GM12878 (cell line): ENCODE results near the gene USP16. TPM values are rescaled to one million over a fixed set of nuclear protein-coding genes. Genes with fewer than 3 reads are reported as not detected.
A peak's percentile ranks its signal among the peaks of the same experiment; 100 is the strongest.

Experiments
- ATAC-seq: fragments of 200-7000 bp; cut with Tn5 transposase; 3 replicates; pipeline ENCODE4 v1.9.1; 2020; ENCODE audit warnings: mild to moderate bottlenecking, moderate library complexity
- BruUV-seq: library from RNA; stranded (reverse); fragments of 400-500 nt; replicated peaks from 2 replicates; lab custom pipeline; 2021; lab: Mats Ljungman, UMichigan
- CTCF ChIA-PET: fragments of 300-600 bp; sonication (Branson Sonifier 250); formaldehyde crosslinking; extraction: SDS; loops from one replicate; lab custom pipeline; 2021; ENCODE audit warnings: inconsistent platforms; lab: Yijun Ruan, JAX
- POLR2A ChIA-PET: fragments of 350-600 bp; formaldehyde crosslinking; extraction: SDS; loops from one replicate; lab custom pipeline; 2021; ENCODE audit warnings: inconsistent platforms; lab: Charles Lee
- RAD21 ChIA-PET: fragments of 300-600 bp; sonication (Branson Sonifier 250); formaldehyde crosslinking; loops from one replicate; lab custom pipeline; 2023; ENCODE audit warnings: antibody characterized with exemption; ENCODE audit not compliant: unreplicated experiment; lab: Charles Lee
- SMC1A ChIA-PET: fragments of 300-600 bp; sonication (Branson Sonifier 250); formaldehyde crosslinking; loops from one replicate; lab custom pipeline; 2023; ENCODE audit not compliant: unreplicated experiment, uncharacterized antibody; lab: Charles Lee
- DNase-seq: peaks from one replicate; pipeline ENCODE4 v3.0.0-alpha.2; 2011; ENCODE audit warnings: low read depth, low spot score
- FAIRE-seq: peaks from 3 replicates; lab custom pipeline; 2011; peaks lifted over from hg19 to GRCh38; lab: Jason Lieb, UNC
- H2AFZ ChIP-seq: 2 replicates; pipeline ENCODE4 v1.6.0; 2011; ENCODE audit warnings: low read depth, low read length, control low read depth; ENCODE audit not compliant: control insufficient read depth
- H3K27ac ChIP-seq: 2 replicates; pipeline ENCODE4 v1.5.1; 2011; ENCODE audit warnings: control low read depth; ENCODE audit not compliant: control insufficient read depth, insufficient read depth
- H3K27me3 ChIP-seq, 2 experiments: replicated peaks in 1 of 2; 2 replicates each; pipeline versions ENCODE4 v1.6.0 to v1.6.1; 2011; ENCODE audit warnings: low read length in 1 of 2; ENCODE audit not compliant: control insufficient read depth in 2 of 2, insufficient read depth in 2 of 2
- H3K36me3 ChIP-seq, 2 experiments: 2 replicates each; pipeline ENCODE4 v1.5.1; 2011; ENCODE audit warnings: low read length in 1 of 2; ENCODE audit not compliant: control insufficient read depth in 2 of 2, insufficient read depth in 2 of 2
- H3K4me1 ChIP-seq: 2 replicates; pipeline ENCODE4 v1.6.1; 2011; ENCODE audit warnings: mild to moderate bottlenecking, low read length, moderate library complexity, mixed read lengths; ENCODE audit not compliant: control insufficient read depth, insufficient read depth
- H3K4me2 ChIP-seq: 2 replicates; pipeline ENCODE4 v1.6.0; 2011; ENCODE audit warnings: control low read depth; ENCODE audit not compliant: control insufficient read depth, insufficient read depth
- H3K4me3 ChIP-seq: fragments of 200-600 bp; sonication (generic); 2 replicates; pipeline ENCODE4 v1.5.1; 2016
- H3K79me2 ChIP-seq: 2 replicates; pipeline ENCODE4 v1.6.0; 2011; ENCODE audit warnings: low read length; ENCODE audit not compliant: control insufficient read depth, insufficient read depth
- H3K9ac ChIP-seq: 2 replicates; pipeline ENCODE4 v1.8.0; 2011; ENCODE audit warnings: low read length, control low read depth, mixed read lengths; ENCODE audit not compliant: control insufficient read depth, insufficient read depth
- H3K9me3 ChIP-seq: replicated peaks from 3 replicates; pipeline ENCODE4 v1.5.1; 2011; ENCODE audit warnings: mild to moderate bottlenecking, low read length; ENCODE audit not compliant: control insufficient read depth, insufficient read depth
- H4K20me1 ChIP-seq: 2 replicates; pipeline ENCODE4 v1.6.0; 2011; ENCODE audit not compliant: control insufficient read depth, insufficient read depth
- BACH1 ChIP-seq: fragments of 450-650 bp; IDR thresholded peaks from 2 replicates; pipeline ENCODE4 v1.6.1; 2017; ENCODE audit warnings: mild to moderate bottlenecking, borderline replicate concordance
- KAT2A ChIP-seq: conservative IDR thresholded peaks from 2 replicates; pipeline ENCODE4 v1.6.1; 2011; ENCODE audit warnings: low read depth, low read length; ENCODE audit not compliant: control insufficient read depth
- MTA2 ChIP-seq: fragments of 450-650 bp; IDR thresholded peaks from 2 replicates; pipeline ENCODE4 v1.6.1; 2016; ENCODE audit warnings: low read depth, mild to moderate bottlenecking, moderate library complexity
- RELA ChIP-seq: fragments of 450-650 bp; IDR thresholded peaks from 2 replicates; pipeline ENCODE4 v1.8.0; 2014; ENCODE audit warnings: borderline replicate concordance; ENCODE audit not compliant: partially characterized antibody
- TAF1 ChIP-seq: IDR thresholded peaks from 2 replicates; pipeline ENCODE4 v1.6.1; 2011; ENCODE audit warnings: mild to moderate bottlenecking, low read depth, low read length, borderline replicate concordance
- YY1 ChIP-seq: IDR thresholded peaks from 2 replicates; pipeline ENCODE4 v1.6.1; 2011; ENCODE audit warnings: low read depth, mild to moderate bottlenecking, low read length
- ZNF24 ChIP-seq: fragments of 450-650 bp; IDR thresholded peaks from 2 replicates; pipeline ENCODE4 v1.6.1; 2017; ENCODE audit warnings: antibody characterized with exemption, mild to moderate bottlenecking
- ZNF274 ChIP-seq: IDR thresholded peaks from one replicate; pipeline ENCODE4 v1.8.0; 2011; ENCODE audit not compliant: insufficient read length, insufficient read depth
- WGBS: methylation state at CpG from one replicate; pipeline ENCODE4 v1.1.6; 2016; ENCODE audit warnings: low lambda C conversion rate; ENCODE audit not compliant: insufficient replicate concordance, insufficient coverage; ENCODE audit errors: missing lambda C conversion rate; 5-methylcytosine and 5-hydroxymethylcytosine counted together
- in situ Hi-C: fragments of 300-500 bp; cut with MboI; formaldehyde crosslinking; loops from 9 replicates; pipeline ENCODE4 v1.14.3; 2018; ENCODE audit warnings: mixed read lengths
- intact Hi-C: fragments of 100-400 bp; cut with micrococcal nuclease; formaldehyde crosslinking; loops from one replicate; pipeline ENCODE4 v1.14.2; 2022; ENCODE audit not compliant: unreplicated experiment
- polyA plus RNA-seq, 11 experiments: library from polyadenylated mRNA; depleted of rRNA in 4 of 11; unstranded in 6 of 11; stranded (reverse) in 5 of 11; fragments of >200 nt; fragmentation: Nextera tagmentation in 4 of 11; fragmentation: Illumina TruSeq in 1 of 11; extraction: Ambion mirVana in 4 of 11; extraction: Trizol in 1 of 11; gene quantifications; 1 replicate in 1 of 11; 2 replicates in 10 of 11; pipeline versions ENCODE4 v1.2.1 to v1.2.3, GENCODE V29; 2011 to 2016; ENCODE audit warnings: inconsistent platforms in 2 of 11, missing spikeins in 2 of 11, low read depth in 1 of 11
- total RNA-seq, 4 experiments: library from RNA; depleted of rRNA in 3 of 4; stranded (reverse); fragments of >200 nt in 3 of 4; fragmentation: Illumina TruSeq in 1 of 4; extraction: Trizol in 1 of 4; gene quantifications; 2 replicates each; pipeline versions ENCODE4 v1.2.1 to v1.2.3, GENCODE V29; 2013 to 2021
- TF ChIP-seq, protein P1 (sequence below): fragments of 450-650 bp; formaldehyde crosslinking; IDR thresholded peaks from 2 replicates; pipeline ENCODE4 v1.5.0; 2022; ENCODE audit warnings: mild to moderate bottlenecking, missing genetic modification characterization
- TF ChIP-seq, protein P2 (sequence below): fragments of 450-650 bp; IDR thresholded peaks from 2 replicates; pipeline ENCODE4 v1.6.1; 2018; ENCODE audit warnings: mild to moderate bottlenecking, low read depth, moderate library complexity; ENCODE audit not compliant: partially characterized antibody
- TF ChIP-seq, protein P3 (sequence below), 3 experiments: IDR thresholded peaks in 2 of 3; conservative IDR thresholded peaks in 1 of 3; 2 replicates each; pipeline ENCODE4 v1.5.1; 2011; ENCODE audit warnings: low read depth in 3 of 3, low read length in 3 of 3, mild to moderate bottlenecking in 3 of 3, control low read depth in 2 of 3, moderate library complexity in 2 of 3, inconsistent platforms in 1 of 3, mixed read lengths in 1 of 3; ENCODE audit not compliant: control insufficient read depth in 2 of 3, insufficient read depth in 1 of 3; ENCODE audit errors: extremely low read depth in 1 of 3
- TF ChIP-seq, protein P4 (sequence below): IDR thresholded peaks from 2 replicates; pipeline ENCODE4 v1.6.1; 2012; ENCODE audit warnings: low read depth, low read length, improper control_type of control experiment

Gene USP16
- total and polyA plus RNA-seq, 10 of the 15 experiments (the other 5 are each of a cell fraction or from before 2014, with no cell fraction given): 29.5 to 68.7 (median 52.3) TPM

DNA sequence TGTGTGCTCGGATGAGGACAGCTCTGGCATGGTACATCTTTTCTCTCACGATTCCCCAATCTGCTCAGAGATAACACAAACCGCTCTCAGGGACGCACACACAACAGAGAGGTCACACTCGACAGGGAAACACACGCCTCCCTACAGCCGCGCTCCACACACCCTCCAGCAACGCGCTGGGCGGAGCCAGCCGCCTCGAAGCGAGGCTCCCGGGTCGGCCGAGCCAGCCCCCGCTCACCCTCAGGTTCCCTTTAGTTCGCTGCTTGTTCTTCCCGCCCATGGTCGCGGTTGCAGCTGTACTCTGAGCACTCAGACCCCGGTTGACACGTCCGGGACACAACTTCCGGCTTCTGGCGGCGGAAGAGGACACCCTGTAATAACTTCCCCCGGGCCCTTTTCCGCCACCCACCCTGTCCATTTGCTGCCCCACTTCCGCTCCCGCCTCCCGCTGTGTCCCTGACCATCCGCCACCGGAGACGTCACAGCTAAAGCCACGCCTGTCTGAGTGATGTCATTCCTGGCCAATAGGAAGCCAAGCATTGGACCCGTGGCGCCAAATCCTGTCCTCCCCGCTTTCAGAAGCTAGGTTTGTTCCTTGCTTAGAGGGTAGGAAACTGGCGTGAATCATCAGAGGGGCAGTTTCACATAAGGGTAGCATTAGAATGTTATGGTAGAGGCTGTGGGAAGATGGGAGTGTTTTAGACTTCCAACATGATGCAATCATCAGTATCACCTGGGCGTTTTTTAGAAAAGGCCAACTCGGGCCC, 31.8 kb upstream of the USP16 start, which contains the start of gene LTN1:
TSS of gene LTN1 (minus strand) at position 352 of the 767 bp plus-strand sequence. CDS start at position 280, 72 bp downstream.
- no peaks in the 10 kb centered on the region for H3K9me3 ChIP-seq
- H4K20me1 ChIP-seq: no peaks in the 10 kb centered on the region
- in situ Hi-C loops: no loop called here
- CTCF ChIA-PET: interaction anchor here (0.7 to 1.3 kb wide), 4 partner anchors 10 to 34 kb away, joined by 3 to 5 read pairs (median 4); partner anchors contain the start of gene RWDD2B
- no TSS peak for BruUV-seq
- under 1% methylated on average over 43 of the region's 43 CpGs for WGBS
- H3K4me2 ChIP-seq: peak within 1 kb of the TSS; percentile 90
- peak within 1 kb of the TSS; percentile 73 for H3K27ac ChIP-seq
- peaks cover 3% of the 10 kb centered on the region for H3K4me1 ChIP-seq
- H3K9ac ChIP-seq: peak within 1 kb of the TSS; percentile 75
- peak within 1 kb of the TSS; percentile 86 for H2AFZ ChIP-seq
- peak; percentile 95 for ATAC-seq
- RAD21 ChIA-PET: interaction anchor here (0.9 to 1.6 kb wide), 6 partner anchors 10 to 379 kb away, joined by 3 to 16 read pairs (median 6); partner anchors contain the start of genes MAP3K7CL, RWDD2B and USP16
- FAIRE-seq: peak; percentile 98
- H3K4me3 ChIP-seq: peak within 1 kb of the TSS; percentile 97
- SMC1A ChIA-PET: interaction anchor here (0.8 to 3.3 kb wide), 7 partner anchors 10 to 83 kb away, joined by 3 to 14 read pairs (median 4); partner anchors contain the start of genes CCT8 and USP16
- H3K79me2 ChIP-seq: peaks cover 28% of the 10 kb centered on the region
- no peaks in the 10 kb centered on the region for H3K36me3 ChIP-seq
- no peaks in the 10 kb centered on the region for H3K27me3 ChIP-seq
- intact Hi-C loops: loop anchor here (1.0 to 10.0 kb wide), 5 partner anchors 10 to 312 kb away; partner anchors contain the start of genes RWDD2B and USP16
- POLR2A ChIA-PET: interaction anchor here (0.6 to 3.3 kb wide), 8 partner anchors 10 to 302 kb away, joined by 3 to 22 read pairs (median 6); partner anchors contain the start of genes RWDD2B and USP16
- peak; percentile 99 for DNase-seq
- TF ChIP-seq TAF1: peak; percentile 63
- TF ChIP-seq, protein P1, sequence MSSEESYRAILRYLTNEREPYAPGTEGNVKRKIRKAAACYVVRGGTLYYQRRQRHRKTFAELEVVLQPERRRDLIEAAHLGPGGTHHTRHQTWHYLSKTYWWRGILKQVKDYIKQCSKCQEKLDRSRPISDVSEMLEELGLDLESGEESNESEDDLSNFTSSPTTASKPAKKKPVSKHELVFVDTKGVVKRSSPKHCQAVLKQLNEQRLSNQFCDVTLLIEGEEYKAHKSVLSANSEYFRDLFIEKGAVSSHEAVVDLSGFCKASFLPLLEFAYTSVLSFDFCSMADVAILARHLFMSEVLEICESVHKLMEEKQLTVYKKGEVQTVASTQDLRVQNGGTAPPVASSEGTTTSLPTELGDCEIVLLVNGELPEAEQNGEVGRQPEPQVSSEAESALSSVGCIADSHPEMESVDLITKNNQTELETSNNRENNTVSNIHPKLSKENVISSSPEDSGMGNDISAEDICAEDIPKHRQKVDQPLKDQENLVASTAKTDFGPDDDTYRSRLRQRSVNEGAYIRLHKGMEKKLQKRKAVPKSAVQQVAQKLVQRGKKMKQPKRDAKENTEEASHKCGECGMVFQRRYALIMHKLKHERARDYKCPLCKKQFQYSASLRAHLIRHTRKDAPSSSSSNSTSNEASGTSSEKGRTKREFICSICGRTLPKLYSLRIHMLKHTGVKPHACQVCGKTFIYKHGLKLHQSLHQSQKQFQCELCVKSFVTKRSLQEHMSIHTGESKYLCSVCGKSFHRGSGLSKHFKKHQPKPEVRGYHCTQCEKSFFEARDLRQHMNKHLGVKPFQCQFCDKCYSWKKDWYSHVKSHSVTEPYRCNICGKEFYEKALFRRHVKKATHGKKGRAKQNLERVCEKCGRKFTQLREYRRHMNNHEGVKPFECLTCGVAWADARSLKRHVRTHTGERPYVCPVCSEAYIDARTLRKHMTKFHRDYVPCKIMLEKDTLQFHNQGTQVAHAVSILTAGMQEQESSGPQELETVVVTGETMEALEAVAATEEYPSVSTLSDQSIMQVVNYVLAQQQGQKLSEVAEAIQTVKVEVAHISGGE (CRISPR knock-in tag): peak; percentile 90
- TF ChIP-seq MTA2: no peak
- TF ChIP-seq ZNF24: no peak
- no peak for TF ChIP-seq ZNF274
- TF ChIP-seq RELA: peak; percentile 75
- no peak for TF ChIP-seq BACH1
- TF ChIP-seq, protein P2, sequence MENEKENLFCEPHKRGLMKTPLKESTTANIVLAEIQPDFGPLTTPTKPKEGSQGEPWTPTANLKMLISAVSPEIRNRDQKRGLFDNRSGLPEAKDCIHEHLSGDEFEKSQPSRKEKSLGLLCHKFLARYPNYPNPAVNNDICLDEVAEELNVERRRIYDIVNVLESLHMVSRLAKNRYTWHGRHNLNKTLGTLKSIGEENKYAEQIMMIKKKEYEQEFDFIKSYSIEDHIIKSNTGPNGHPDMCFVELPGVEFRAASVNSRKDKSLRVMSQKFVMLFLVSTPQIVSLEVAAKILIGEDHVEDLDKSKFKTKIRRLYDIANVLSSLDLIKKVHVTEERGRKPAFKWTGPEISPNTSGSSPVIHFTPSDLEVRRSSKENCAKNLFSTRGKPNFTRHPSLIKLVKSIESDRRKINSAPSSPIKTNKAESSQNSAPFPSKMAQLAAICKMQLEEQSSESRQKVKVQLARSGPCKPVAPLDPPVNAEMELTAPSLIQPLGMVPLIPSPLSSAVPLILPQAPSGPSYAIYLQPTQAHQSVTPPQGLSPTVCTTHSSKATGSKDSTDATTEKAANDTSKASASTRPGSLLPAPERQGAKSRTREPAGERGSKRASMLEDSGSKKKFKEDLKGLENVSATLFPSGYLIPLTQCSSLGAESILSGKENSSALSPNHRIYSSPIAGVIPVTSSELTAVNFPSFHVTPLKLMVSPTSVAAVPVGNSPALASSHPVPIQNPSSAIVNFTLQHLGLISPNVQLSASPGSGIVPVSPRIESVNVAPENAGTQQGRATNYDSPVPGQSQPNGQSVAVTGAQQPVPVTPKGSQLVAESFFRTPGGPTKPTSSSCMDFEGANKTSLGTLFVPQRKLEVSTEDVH: peak; percentile 99
- TF ChIP-seq, protein P3, sequence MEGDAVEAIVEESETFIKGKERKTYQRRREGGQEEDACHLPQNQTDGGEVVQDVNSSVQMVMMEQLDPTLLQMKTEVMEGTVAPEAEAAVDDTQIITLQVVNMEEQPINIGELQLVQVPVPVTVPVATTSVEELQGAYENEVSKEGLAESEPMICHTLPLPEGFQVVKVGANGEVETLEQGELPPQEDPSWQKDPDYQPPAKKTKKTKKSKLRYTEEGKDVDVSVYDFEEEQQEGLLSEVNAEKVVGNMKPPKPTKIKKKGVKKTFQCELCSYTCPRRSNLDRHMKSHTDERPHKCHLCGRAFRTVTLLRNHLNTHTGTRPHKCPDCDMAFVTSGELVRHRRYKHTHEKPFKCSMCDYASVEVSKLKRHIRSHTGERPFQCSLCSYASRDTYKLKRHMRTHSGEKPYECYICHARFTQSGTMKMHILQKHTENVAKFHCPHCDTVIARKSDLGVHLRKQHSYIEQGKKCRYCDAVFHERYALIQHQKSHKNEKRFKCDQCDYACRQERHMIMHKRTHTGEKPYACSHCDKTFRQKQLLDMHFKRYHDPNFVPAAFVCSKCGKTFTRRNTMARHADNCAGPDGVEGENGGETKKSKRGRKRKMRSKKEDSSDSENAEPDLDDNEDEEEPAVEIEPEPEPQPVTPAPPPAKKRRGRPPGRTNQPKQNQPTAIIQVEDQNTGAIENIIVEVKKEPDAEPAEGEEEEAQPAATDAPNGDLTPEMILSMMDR (IDR thresholded peaks at IDR 0.05 in 2 of 3, conservative IDR thresholded peaks at IDR 0.05 in 1 of 3; ENCODE audit: control insufficient read depth in 2 of 3, extremely low read depth in 1 of 3, insufficient read depth in 1 of 3, low read depth in 3 of 3, low read length in 3 of 3): no peak
- TF ChIP-seq YY1: 0 out of 2 replicates have a peak, but pooled peaks have one; percentile 54
- no peak for TF ChIP-seq KAT2A
- TF ChIP-seq, protein P4, sequence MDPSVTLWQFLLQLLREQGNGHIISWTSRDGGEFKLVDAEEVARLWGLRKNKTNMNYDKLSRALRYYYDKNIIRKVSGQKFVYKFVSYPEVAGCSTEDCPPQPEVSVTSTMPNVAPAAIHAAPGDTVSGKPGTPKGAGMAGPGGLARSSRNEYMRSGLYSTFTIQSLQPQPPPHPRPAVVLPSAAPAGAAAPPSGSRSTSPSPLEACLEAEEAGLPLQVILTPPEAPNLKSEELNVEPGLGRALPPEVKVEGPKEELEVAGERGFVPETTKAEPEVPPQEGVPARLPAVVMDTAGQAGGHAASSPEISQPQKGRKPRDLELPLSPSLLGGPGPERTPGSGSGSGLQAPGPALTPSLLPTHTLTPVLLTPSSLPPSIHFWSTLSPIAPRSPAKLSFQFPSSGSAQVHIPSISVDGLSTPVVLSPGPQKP: peak; percentile 93
